Forelimb muscle (tissue), 1 donor: ENCODE measurements around the gene AP1B1. TPM values are rescaled to one million over a fixed set of nuclear protein-coding genes. Genes with fewer than 3 reads are reported as not detected.

Experiments
- DNase-seq: peaks from one replicate; pipeline ENCODE4 v3.0.0-alpha.2; 2013; ENCODE audit warnings: low read depth
- polyA plus RNA-seq: library from polyadenylated mRNA; unstranded; fragments of 120-200 nt; gene quantifications from one replicate; pipeline ENCODE4 v1.2.1, GENCODE V29; 2013; ENCODE audit not compliant: insufficient read length

The AP1B1 gene
- polyA plus RNA-seq, 1 donor, result 23.9 TPM

DNA sequence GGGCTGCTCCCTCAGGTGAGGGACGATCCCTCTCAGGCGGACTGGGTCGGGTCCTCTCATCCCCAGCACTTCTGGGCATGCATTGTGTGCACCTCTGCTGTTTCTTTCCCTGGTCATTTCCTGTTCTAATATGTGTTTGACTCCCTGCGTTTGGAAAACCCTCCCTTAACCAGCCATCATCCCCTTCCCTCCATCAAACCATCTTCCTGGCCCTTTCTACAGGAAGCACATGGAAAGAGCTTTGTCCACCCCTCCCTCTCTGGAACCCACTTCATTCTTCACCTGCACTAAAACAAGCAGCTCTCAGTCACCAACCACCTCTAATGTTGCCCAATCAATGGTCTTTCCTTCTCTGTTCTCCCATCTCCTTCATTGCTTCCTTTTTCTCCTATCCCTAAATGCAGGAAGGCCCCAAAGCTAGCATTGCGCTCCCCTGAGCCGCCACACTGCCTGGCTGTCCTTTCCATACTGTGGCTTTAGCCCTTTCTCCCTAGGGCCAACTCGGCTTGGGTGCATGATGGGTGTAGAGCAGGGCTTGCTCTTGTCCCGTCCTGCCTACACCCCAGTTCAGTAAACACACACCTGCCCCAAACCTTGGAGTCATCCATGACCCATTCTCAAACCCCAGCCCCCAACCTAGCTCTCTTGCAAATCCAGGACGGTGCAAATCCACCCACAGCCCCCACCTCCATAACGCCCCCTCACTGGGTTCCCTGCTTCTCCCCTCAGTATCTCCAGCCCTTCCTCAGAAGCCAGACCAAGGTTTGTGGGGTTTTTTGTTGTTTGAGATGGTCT lies 87.4 kb downstream of the AP1B1 start:
- DNase-seq, result no peak

DNA sequence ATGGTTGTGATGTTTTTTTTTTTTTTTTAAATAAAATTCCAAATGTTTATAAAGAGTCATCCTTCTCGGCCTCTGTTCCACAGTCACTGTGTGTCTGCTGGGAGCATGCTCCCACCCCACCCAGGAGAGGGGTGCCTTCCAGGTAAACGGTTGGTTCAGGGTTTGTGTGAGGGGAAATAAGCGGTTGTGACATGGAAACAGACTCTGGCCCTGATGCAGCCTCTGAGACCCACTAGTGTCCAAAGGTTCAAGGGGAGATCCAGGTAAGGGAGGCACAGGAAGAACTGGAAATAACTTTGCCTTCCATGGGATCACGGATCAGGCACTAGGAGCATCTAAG lies 87.9 kb downstream of the AP1B1 start:
- no peak for DNase-seq

DNA sequence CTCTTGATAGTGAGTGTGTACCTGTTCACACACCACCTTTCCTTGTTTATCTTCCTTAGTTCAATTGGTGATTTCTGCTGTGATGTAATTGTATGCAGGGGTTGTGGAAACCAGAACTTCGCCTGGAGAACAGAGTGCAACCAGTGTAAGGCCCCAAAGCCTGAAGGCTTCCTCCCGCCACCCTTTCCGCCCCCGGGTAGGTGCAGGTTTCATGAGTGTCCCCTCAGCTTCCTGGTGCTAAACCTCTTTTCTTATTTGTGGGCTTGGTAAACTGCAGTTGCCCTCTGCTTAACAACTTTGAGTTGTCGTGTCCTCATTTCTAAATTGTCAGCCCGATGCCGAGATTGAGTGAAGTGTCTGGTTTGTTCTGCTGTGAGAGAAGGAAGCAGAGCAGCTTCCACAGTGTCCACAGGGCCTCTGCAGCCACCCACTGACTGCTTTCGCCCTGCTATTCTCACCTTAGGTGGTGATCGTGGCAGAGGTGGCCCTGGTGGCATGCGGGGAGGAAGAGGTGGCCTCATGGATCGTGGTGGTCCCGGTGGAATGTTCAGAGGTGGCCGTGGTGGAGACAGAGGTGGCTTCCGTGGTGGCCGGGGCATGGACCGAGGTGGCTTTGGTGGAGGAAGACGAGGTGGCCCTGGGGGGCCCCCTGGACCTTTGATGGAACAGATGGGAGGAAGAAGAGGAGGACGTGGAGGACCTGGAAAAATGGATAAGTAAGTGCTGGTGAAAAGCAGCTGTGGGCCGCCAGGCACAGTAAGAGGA lies 89.1 kb downstream of the AP1B1 start:
- no peak for DNase-seq

DNA sequence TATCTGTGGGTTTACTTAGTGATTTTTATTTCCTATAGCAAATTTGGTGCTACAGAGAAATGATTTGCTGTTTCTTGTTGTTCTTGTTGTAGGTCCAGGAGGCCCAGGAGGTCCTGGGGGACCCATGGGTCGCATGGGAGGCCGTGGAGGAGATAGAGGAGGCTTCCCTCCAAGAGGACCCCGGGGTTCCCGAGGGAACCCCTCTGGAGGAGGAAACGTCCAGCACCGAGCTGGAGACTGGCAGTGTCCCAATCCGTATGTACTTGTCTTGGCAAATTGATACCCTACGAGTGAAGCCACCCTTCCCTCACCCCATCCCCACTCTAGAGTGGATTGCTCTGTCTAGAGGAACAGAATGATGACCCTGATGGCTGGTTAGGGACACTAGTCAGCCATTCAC lies 89.7 kb downstream of the AP1B1 start:
- no peak for DNase-seq

DNA sequence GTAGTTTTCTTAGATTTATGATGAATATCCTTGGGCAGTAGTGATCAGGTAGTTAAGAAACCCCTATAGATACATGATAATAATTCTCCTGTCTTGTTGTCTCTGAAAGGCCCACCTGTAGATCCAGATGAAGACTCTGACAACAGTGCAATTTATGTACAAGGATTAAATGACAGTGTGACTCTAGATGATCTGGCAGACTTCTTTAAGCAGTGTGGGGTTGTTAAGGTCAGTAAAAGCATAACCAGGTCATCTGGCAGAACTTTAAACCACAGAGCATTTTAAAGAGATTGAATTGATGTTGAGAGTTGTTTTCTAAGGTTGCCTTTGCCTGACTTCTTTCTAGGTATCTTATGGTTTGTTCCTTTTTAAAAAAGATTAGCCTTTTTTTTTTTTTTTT lies 96.0 kb downstream of the AP1B1 start:
- DNase-seq, result no peak

DNA sequence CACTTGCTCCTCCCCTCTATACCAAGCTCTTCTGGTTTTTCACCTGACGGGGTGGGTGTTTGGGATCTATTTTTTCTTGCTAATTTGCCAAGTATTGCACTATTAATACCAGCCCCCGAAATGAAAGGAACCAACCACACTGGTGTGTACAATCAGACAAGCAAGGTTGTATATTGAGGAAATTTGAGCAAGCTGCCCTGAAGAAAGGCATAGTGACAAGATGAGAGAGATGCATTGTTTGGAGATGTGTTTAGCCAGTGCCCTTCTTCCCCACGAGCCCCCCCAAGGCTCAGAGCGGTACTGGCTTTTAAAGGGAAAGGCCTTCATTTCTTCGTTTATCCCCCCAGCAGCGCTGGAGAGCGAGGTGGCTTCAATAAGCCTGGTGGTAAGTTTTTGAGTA lies 97.2 kb downstream of the AP1B1 start:
- DNase-seq, result no peak

DNA sequence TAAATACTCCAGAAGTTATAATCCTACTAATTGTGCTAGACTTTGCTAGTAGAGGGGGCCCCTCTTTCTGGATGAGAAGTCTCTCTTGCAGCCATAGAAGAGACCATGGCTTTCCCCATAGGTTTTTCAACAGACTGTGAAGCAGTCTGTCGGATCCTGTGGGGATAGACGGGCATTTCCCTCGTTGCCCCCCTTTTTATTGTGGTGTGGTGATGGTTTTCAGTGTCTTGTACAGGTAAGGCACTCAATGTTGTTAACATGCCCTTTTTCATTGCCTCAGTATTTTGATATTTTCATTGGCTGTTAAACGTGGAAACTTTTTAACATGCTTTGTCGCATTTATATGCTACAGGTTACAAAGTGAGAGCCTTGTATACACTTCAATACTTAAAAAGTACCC lies 98.3 kb downstream of the AP1B1 start:
- DNase-seq, result no peak

DNA sequence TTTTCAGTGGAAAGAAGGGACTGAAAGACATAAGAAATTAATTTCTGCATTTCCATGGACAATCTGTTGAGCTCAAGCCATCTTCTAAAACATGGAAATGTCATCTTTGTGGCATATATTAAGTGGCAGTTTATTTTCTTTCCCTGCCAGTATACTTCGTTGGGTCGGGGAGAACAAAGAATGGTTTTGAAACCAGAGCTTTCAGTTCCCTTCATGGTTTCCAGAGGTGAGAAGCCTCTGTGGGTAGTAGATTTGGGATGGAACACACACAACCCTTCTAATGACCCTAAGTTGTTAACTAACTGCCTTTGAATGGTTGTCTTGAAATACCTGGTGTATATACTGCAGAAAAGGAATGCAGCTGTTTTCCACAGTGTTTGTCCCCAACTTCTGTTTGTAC lies 99.5 kb downstream of the AP1B1 start:
- DNase-seq, result no peak

- no peak for DNase-seq
Observed at GRCh38 chr22:29284196-29284595, 104.2 kb downstream of the AP1B1 start.

- no peak for DNase-seq
Observed at GRCh38 chr22:29277927-29278326, 110.4 kb downstream of the AP1B1 start.

Other genes starting within 250 kb of the AP1B1 start
- 7.5 TPM for gene EMID1, start 182.7 kb downstream of the AP1B1 start, polyA plus RNA-seq
- gene RHBDD3, start 120.6 kb downstream of the AP1B1 start, polyA plus RNA-seq, result 22.9 TPM
- 157 TPM for gene EWSR1, start 120.3 kb downstream of the AP1B1 start, polyA plus RNA-seq
- 9.6 TPM for gene GAS2L1, start 81.9 kb downstream of the AP1B1 start, polyA plus RNA-seq
- gene RASL10A, start 72.9 kb downstream of the AP1B1 start, polyA plus RNA-seq, result 2.5 TPM
- not detected for gene RFPL1, start 50.0 kb upstream of the AP1B1 start, polyA plus RNA-seq
- 1.5 TPM for gene NEFH, start 91.6 kb upstream of the AP1B1 start, polyA plus RNA-seq
- 22.4 TPM for gene THOC5, start 165.2 kb upstream of the AP1B1 start, polyA plus RNA-seq
- 28.2 TPM for gene NIPSNAP1, start 192.5 kb upstream of the AP1B1 start, polyA plus RNA-seq
- gene NF2, start 215.1 kb upstream of the AP1B1 start, polyA plus RNA-seq, result 18.0 TPM